ENCODE data around the gene CARM1.

CARM1 gene

GRCh38 chr19:10885201-10886169 is 14.1 kb downstream of the CARM1 start:
- TF ChIP-seq, protein P1, sequence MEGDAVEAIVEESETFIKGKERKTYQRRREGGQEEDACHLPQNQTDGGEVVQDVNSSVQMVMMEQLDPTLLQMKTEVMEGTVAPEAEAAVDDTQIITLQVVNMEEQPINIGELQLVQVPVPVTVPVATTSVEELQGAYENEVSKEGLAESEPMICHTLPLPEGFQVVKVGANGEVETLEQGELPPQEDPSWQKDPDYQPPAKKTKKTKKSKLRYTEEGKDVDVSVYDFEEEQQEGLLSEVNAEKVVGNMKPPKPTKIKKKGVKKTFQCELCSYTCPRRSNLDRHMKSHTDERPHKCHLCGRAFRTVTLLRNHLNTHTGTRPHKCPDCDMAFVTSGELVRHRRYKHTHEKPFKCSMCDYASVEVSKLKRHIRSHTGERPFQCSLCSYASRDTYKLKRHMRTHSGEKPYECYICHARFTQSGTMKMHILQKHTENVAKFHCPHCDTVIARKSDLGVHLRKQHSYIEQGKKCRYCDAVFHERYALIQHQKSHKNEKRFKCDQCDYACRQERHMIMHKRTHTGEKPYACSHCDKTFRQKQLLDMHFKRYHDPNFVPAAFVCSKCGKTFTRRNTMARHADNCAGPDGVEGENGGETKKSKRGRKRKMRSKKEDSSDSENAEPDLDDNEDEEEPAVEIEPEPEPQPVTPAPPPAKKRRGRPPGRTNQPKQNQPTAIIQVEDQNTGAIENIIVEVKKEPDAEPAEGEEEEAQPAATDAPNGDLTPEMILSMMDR (conservative IDR thresholded peaks at IDR 0.05; ENCODE audit: control insufficient read depth, insufficient read depth, low read depth, low read length): no peak
- DNase-seq (ENCODE audit: low read depth): no peak
- no peak overlapping the region for H3K4me3 ChIP-seq (ENCODE audit: control insufficient read depth, low read depth, low read length)

DNA sequence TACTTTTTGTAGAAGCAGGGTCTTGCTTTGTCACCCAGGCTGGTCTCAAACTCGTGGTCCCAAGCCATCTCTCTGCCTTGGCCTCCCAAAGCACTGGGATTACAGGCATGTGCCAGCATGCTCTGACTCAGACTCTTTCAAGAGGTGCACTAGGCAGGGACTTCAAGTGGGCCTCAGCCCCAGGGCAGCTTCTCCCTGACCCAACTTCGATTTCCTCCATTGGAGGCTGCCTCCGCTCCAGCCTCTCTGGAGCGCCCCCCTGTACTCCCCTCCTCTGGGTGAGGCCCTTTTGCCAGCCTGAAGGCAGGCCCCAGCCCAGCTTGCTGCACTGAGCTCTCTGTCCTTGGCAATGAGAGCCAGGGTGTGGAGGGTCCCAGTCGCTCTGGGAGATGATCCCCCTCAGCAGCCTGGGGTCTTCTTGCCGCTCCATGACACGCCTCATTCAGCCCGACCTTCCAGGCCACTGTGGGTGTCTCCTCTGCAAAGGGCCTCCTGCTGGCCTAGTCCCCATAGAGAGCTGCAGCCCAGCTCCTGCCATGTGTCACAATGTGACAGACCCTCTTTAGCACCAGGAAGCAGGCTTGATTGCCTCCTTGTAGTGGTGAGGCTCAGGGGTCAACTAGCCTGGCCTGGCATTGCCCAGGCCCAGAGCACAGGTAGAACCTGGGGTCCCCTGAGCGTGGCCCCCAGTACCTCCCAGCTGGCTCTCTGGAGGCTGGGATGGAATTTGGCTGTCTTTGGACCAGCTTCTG is 16.4 kb downstream of the CARM1 start:
- H3K4me3 ChIP-seq (ENCODE audit: control insufficient read depth, low read depth, low read length): no peak overlapping the region
- TF ChIP-seq, protein P1 (conservative IDR thresholded peaks at IDR 0.05; ENCODE audit: control insufficient read depth, insufficient read depth, low read depth, low read length): no peak
- no peak for DNase-seq (ENCODE audit: low read depth)

DNA sequence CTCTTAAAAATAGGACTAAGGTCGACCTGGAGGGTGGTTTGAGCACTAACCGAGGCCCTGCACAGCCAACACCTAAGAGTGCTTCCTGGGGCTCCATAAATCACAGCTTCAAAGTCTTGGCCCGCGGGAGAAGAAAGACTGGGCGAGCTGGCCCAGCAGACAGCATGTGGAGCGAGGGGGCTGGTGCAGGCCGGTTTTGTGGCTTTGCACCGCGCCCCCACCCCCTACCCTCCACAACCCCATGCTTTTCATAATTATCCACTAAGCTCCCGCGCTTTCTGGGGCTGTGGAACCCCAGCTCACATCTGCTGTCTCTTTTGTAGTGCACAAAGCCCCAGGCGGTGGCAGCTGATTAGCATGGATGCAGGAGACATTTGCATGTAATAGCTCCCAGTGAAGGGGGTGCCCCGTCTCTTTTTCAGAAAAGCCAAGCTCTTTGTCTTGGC is 17.1 kb downstream of the CARM1 start:
- H3K4me3 ChIP-seq (ENCODE audit: control insufficient read depth, low read depth, low read length): no peak overlapping the region
- TF ChIP-seq, protein P1 (conservative IDR thresholded peaks at IDR 0.05; ENCODE audit: control insufficient read depth, insufficient read depth, low read depth, low read length): no peak
- DNase-seq (ENCODE audit: low read depth): no peak

- no peak for DNase-seq (ENCODE audit: low read depth)
- H3K4me3 ChIP-seq (ENCODE audit: control insufficient read depth, low read depth, low read length): no peak overlapping the region
- TF ChIP-seq, protein P1 (conservative IDR thresholded peaks at IDR 0.05; ENCODE audit: control insufficient read depth, insufficient read depth, low read depth, low read length): no peak
These were observed 18.5 kb downstream of the CARM1 start for GRCh38 chr19:10889880-10890279.

GRCh38 chr19:10891405-10892086 is 20.2 kb downstream of the CARM1 start:
- TF ChIP-seq, protein P1 (conservative IDR thresholded peaks at IDR 0.05; ENCODE audit: control insufficient read depth, insufficient read depth, low read depth, low read length): no peak
- no peak for DNase-seq (ENCODE audit: low read depth)
- H3K4me3 ChIP-seq (ENCODE audit: control insufficient read depth, low read depth, low read length): no peak overlapping the region

DNA sequence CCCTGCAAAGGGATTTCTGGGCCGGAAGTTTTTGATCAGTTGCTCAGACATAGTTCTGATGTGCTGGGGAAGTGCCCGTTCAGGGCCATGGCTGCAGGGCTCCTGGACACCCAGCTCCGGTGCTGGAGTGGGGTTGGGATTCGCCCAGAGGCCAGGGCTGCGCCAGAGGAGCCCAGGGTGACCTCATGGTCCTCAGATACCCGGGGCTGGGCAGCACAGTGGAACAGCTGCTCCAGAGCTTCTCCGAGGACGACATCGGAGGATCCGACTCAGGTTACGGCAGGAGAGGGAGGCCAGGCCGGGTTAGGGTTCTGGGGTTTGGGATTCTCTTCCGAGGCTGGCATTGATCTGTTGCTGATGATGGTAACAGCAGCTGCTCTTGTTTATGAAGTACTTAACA is 20.9 kb downstream of the CARM1 start:
- no peak overlapping the region for H3K4me3 ChIP-seq (ENCODE audit: control insufficient read depth, low read depth, low read length)
- TF ChIP-seq, protein P1 (conservative IDR thresholded peaks at IDR 0.05; ENCODE audit: control insufficient read depth, insufficient read depth, low read depth, low read length): no peak
- DNase-seq (ENCODE audit: low read depth): no peak
